ENCODE data around the gene CEP104.

Gene CEP104

GRCh38 chr1:3774946-3775489, 82.0 kb downstream of the CEP104 start:
- DNase-seq = no peak
- H3K4me1 Mint-ChIP-seq = peaks cover 8% of the 10 kb centered on the region

GRCh38 chr1:3774276-3774945, 82.6 kb downstream of the CEP104 start:
- CTCF ChIA-PET = interaction anchor here (1.9 kb wide), 1 partner anchor 27 kb away, joined by 11 read pairs; no protein-coding TSS in a partner anchor

More at GRCh38 chr1:3774946-3775489, 82.0 kb downstream of the CEP104 start:
- peaks cover 3% of the 10 kb centered on the region for H3K36me3 Mint-ChIP-seq
- H3K27ac Mint-ChIP-seq = no peak overlapping the region
- no peak overlapping the region for H3K4me3 Mint-ChIP-seq
- no peaks in the 10 kb centered on the region for H3K9me3 Mint-ChIP-seq
- H3K27me3 Mint-ChIP-seq = peaks cover 38% of the 10 kb centered on the region
- CTCF ChIA-PET = interaction anchor here (1.4 to 1.9 kb wide), 3 partner anchors 24 to 27 kb away, joined by 8 to 12 read pairs (median 11); no protein-coding TSS in a partner anchor

GRCh38 chr1:3773572-3774275, 83.3 kb downstream of the CEP104 start:
- H3K27me3 Mint-ChIP-seq = peaks cover 51% of the 10 kb centered on the region
- no peak overlapping the region for H3K4me3 Mint-ChIP-seq
- CTCF ChIA-PET = interaction anchor here (1.0 to 1.9 kb wide), 2 partner anchors 26 to 28 kb away, joined by 4 to 11 read pairs; no protein-coding TSS in a partner anchor
- H3K4me1 Mint-ChIP-seq = peaks cover 8% of the 10 kb centered on the region
- H3K36me3 Mint-ChIP-seq = no peaks in the 10 kb centered on the region
- no peak for DNase-seq
- no peaks in the 10 kb centered on the region for H3K9me3 Mint-ChIP-seq
- H3K27ac Mint-ChIP-seq = no peak overlapping the region

More at GRCh38 chr1:3774276-3774945, 82.6 kb downstream of the CEP104 start:
- DNase-seq = no peak
- H3K27me3 Mint-ChIP-seq = peaks cover 44% of the 10 kb centered on the region
- no peak overlapping the region for H3K4me3 Mint-ChIP-seq
- no peaks in the 10 kb centered on the region for H3K9me3 Mint-ChIP-seq
- peaks cover 2% of the 10 kb centered on the region for H3K36me3 Mint-ChIP-seq
- H3K27ac Mint-ChIP-seq = no peak overlapping the region
- peaks cover 8% of the 10 kb centered on the region for H3K4me1 Mint-ChIP-seq

GRCh38 chr1:3772715-3773571, 84.1 kb downstream of the CEP104 start, which contains the start of gene SMIM1:
SMIM1 (plus strand) TSS chr1:3772749; CDS start chr1:3775374, 2,625 bp downstream.
- peaks cover 51% of the 10 kb centered on the region for H3K27me3 Mint-ChIP-seq
- DNase-seq = no peak
- CTCF ChIA-PET = interaction anchor here (1.0 to 1.9 kb wide), 2 partner anchors 27 to 29 kb away, joined by 4 to 11 read pairs; no protein-coding TSS in a partner anchor
- H3K4me3 Mint-ChIP-seq = peak within 1 kb of the TSS; percentile 57
- no peaks in the 10 kb centered on the region for H3K9me3 Mint-ChIP-seq
- no peaks in the 10 kb centered on the region for H3K36me3 Mint-ChIP-seq
- H3K27ac Mint-ChIP-seq = no peak within 1 kb of the TSS
- H3K4me1 Mint-ChIP-seq = peaks cover 8% of the 10 kb centered on the region

GRCh38 chr1:3772027-3772714, 84.8 kb downstream of the CEP104 start:
- H3K4me1 Mint-ChIP-seq = peaks cover 8% of the 10 kb centered on the region
- peak overlapping the region; percentile 57 for H3K4me3 Mint-ChIP-seq
- no peaks in the 10 kb centered on the region for H3K36me3 Mint-ChIP-seq
- H3K9me3 Mint-ChIP-seq = no peaks in the 10 kb centered on the region
- CTCF ChIA-PET = no interaction called here
- H3K27ac Mint-ChIP-seq = no peak overlapping the region
- peak; percentile 94 for DNase-seq
- H3K27me3 Mint-ChIP-seq = peaks cover 59% of the 10 kb centered on the region

GRCh38 chr1:3771108-3772026, 85.6 kb downstream of the CEP104 start:
- Mint-ChIP-seq H3K4me1 (peaks cover 8% of the 10 kb centered on the region), H3K9me3 (no peaks in the 10 kb centered on the region), H3K27me3 (peaks cover 65% of the 10 kb centered on the region), H3K27ac (no peak overlapping the region), H3K36me3 (no peaks in the 10 kb centered on the region), H3K4me3 (peak overlapping the region; percentile 57)
- no peak for DNase-seq
- CTCF ChIA-PET = no interaction called here

GRCh38 chr1:3770047-3770765, 86.8 kb downstream of the CEP104 start:
- no peaks in the 10 kb centered on the region for H3K9me3 Mint-ChIP-seq
- CTCF ChIA-PET = no interaction called here
- peaks cover 63% of the 10 kb centered on the region for H3K27me3 Mint-ChIP-seq
- peaks cover 5% of the 10 kb centered on the region for H3K4me1 Mint-ChIP-seq
- no peak for DNase-seq
- peak overlapping the region; percentile 2 for H3K4me3 Mint-ChIP-seq
- no peaks in the 10 kb centered on the region for H3K36me3 Mint-ChIP-seq
- H3K27ac Mint-ChIP-seq = no peak overlapping the region

- peaks cover 5% of the 10 kb centered on the region for H3K4me1 Mint-ChIP-seq
- no peaks in the 10 kb centered on the region for H3K9me3 Mint-ChIP-seq
- DNase-seq = no peak
- no peak overlapping the region for H3K27ac Mint-ChIP-seq
- no peaks in the 10 kb centered on the region for H3K36me3 Mint-ChIP-seq
- CTCF ChIA-PET = no interaction called here
- H3K4me3 Mint-ChIP-seq = no peak overlapping the region
- peaks cover 63% of the 10 kb centered on the region for H3K27me3 Mint-ChIP-seq
These were observed 88.1 kb downstream of the CEP104 start for GRCh38 chr1:3768811-3769390.

GRCh38 chr1:3767328-3767925, 89.6 kb downstream of the CEP104 start:
- H3K9me3 Mint-ChIP-seq = no peaks in the 10 kb centered on the region
- CTCF ChIA-PET = interaction anchor here (0.7 to 1.2 kb wide), 3 partner anchors 9 to 133 kb away, joined by 3 read pairs; partner anchors contain the start of genes C1orf174 and LRRC47
- no peak overlapping the region for H3K4me3 Mint-ChIP-seq
- H3K27me3 Mint-ChIP-seq = peaks cover 52% of the 10 kb centered on the region
- no peak for DNase-seq
- H3K27ac Mint-ChIP-seq = no peak overlapping the region
- H3K36me3 Mint-ChIP-seq = no peaks in the 10 kb centered on the region
- H3K4me1 Mint-ChIP-seq = peaks cover 5% of the 10 kb centered on the region

GRCh38 chr1:3763351-3764125, 93.5 kb downstream of the CEP104 start:
- no peaks in the 10 kb centered on the region for H3K36me3 Mint-ChIP-seq
- CTCF ChIA-PET = no interaction called here
- DNase-seq = no peak
- H3K27ac Mint-ChIP-seq = no peak overlapping the region
- peaks cover 35% of the 10 kb centered on the region for H3K27me3 Mint-ChIP-seq
- no peak overlapping the region for H3K4me3 Mint-ChIP-seq
- no peaks in the 10 kb centered on the region for H3K9me3 Mint-ChIP-seq
- H3K4me1 Mint-ChIP-seq = no peaks in the 10 kb centered on the region

- no peaks in the 10 kb centered on the region for H3K36me3 Mint-ChIP-seq
- H3K4me1 Mint-ChIP-seq = no peaks in the 10 kb centered on the region
- CTCF ChIA-PET = no interaction called here
- no peak overlapping the region for H3K4me3 Mint-ChIP-seq
- DNase-seq = no peak
- H3K9me3 Mint-ChIP-seq = no peaks in the 10 kb centered on the region
- H3K27me3 Mint-ChIP-seq = peaks cover 34% of the 10 kb centered on the region
- no peak overlapping the region for H3K27ac Mint-ChIP-seq
These were observed 94.2 kb downstream of the CEP104 start for GRCh38 chr1:3762873-3763228.

All from activated naive CD4-positive, alpha-beta T cell treated with anti-CD3 and anti-CD28 coated beads, Interleukin-2, amount 10 ng/mL, durations not matched to agents 7 days and 5 days (primary cell).